Stimulated activated CD8-positive, alpha-beta memory T cell treated with anti-CD3 and anti-CD28 coated beads, Interleukin-15, amount 100 ng/mL, for 24 hours (primary cell): Measurements from ENCODE around the gene MSI1.

Source experiments
- DNase-seq: peaks from one replicate; pipeline ENCODE4 v3.0.0-alpha.2; 2020; ENCODE audit warnings: low read depth

Gene MSI1

GRCh38 chr12:120376934-120377572, 8.1 kb upstream of the MSI1 start:
- no peak for DNase-seq

DNA sequence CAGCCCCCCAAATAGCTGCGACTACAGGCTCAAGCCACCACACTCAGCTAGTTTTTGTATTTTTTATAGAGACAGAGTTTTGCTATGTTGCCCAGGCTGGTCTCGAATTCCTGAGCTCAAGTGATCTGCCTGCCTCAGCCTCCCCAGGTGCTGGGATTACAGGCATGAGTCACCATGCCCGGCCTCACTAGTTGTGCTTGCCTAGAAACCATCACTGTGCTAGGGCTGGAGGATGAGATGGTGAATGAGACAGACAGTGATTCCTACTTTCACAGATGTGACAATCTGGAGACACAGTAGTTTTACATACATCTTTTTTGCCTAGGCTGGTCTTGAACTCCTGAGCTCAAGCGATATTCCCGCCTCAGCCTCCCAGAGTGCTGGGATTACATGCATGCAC, 7.5 kb upstream of the MSI1 start:
- no peak for DNase-seq

DNA sequence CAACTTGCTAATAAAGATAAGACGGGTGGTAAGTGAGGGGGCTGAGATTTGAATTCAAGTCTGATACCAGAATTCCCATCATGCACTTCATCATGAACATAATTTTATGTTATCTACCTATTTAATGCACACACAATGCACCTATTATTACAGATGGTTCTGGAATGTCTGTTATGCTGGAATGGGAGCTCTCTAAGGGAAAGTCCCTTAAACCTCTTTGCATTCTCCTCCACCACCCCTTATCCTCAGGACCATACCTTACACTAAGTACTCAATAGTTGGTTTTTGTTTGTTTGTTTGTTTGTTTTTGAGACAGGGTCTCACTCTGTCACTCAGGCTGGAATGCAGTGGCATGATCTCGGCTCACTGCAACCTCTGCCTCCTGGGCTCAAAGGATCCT, 7.0 kb upstream of the MSI1 start:
- DNase-seq: no peak

DNA sequence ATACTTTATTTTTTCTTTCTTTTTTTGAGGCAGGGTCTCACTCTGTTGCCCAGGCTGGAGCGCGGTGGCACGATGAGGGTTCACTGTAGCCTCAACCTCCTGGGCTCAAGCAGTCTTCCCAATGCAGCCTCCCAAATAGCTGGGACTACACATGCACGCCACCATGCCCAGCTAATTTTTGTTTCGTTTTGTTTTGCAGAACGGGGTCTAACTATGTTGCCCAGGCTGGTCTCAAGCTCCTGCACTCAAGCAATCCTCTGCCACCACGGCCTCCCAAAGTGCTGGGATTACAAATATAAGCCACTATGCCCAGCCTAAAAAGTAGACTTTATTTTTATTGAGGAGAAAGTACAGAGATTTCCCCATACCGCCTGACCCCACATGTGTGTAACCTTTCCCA, 4.7 kb upstream of the MSI1 start:
- DNase-seq: no peak

DNA sequence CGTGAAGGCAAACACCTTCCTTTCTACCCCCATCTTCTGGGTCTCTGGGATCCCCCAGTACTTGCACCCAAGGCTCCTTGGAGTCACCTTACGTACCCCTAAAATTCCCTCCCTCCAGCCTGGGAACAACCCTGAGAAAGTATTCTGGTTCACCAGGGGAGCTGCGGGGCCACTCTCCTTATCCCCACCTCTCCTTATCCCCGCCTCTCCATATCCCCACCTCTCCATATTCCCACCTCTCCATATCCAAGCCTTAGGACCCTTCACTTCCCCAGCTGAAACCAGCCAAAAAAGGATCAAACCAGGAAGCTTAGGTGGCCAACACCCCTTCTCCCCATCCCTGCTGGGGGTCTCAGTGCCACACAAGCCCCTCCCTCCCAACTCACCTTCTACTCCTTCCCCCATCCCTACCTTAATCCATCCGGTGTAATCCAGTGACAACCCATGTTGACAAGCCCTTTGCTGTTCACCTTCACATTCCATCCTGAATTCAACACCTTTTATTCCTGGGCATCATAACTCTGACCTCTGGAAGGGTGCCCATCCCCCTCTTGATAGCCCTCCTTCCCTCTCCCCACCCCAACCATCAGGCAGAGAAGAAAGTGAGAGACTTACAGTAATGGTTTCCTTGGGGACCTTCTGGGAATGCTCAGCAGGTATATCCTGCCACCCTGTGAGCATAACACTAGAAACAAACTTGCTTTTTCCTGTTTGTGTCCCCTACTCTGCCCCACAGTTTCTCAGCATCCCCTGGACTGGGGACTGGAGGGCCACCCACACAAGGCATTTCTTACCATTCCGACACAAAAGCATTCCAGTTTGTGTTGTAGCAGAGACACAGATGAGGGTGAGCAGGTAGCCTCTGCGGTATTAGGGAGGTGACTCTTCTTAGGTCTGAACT, 1.6 kb upstream of the MSI1 start:
- DNase-seq: no peak

DNA sequence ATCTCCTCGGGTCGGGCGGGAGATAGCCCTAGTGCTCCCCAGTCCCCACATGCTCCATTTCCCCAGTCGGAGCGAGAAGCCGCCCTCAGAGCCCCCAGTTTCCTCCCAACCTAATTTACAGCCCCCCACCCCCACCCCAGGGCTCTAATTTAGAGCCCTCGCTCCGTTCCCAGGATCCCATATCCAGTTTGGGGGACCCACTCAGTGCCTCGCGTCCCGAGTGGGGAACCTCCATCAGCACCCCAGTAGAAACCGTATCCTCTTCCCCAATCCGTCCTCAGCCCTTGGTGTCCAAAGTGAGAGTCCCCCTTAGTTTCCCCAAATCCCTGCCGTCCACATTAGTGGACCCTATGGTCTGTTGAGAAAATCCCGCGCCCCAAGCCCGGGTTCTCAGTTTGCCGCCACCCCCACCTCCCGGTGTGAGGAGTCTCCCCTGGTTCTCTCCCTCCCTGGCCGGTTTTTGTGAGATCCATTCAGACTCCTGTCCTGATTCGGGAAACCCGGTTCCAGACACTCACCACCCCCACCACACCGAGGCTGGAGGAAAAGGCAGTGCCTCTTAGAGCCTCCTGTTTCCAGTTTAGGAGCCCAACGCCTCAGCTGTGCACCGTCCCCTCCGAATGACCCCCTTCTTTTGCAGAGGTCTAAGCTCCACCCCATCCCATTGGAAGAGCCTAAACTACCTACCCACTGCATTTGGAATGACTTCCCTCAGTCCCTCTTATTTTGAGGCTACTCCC, 809 bp upstream of the MSI1 start:
- DNase-seq: no peak

GRCh38 chr12:120367924-120368788, 808 bp downstream of the MSI1 start:
- DNase-seq: no peak

DNA sequence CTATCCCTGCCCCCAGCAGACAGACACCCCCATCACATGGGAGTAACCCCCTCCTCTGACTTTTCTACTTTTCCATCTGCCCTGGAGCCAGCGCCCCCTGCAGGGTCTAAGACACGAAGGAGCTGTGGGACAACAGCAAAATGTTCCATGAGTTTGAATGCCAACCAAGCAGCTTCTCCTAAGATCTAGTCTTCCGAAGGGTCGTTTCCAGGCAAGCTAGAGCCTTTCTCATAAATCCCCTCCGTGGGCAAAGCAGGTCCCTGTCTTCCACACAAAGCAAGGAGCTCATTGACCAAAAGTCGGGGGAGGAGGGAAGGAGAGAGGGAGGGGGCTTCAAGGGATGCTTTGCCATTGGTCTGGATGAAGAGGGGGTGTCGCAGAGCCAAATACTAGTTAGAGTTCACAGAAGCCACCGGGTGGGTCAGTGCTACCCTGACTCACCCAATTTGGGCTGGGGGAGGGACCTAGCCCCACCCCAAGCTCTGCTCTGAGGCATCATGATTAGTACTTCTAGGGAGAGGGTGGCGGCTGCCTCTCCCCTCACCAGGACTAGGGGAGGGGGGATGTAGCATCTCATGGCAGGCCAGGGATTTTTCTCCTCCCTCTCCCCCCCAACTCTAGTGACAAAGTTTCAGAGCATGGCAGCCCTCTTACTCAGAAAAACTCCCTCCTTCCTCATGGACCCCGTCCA, 1.6 kb downstream of the MSI1 start:
- DNase-seq: no peak

GRCh38 chr12:120366845-120367232, 2.1 kb downstream of the MSI1 start:
- no peak for DNase-seq

- no peak for DNase-seq
Observed at GRCh38 chr12:120366341-120366705, 2.6 kb downstream of the MSI1 start.

- no peak for DNase-seq
Observed at GRCh38 chr12:120365675-120366340, 3.2 kb downstream of the MSI1 start.

- no peak for DNase-seq
Observed at GRCh38 chr12:120364487-120364886, 4.5 kb downstream of the MSI1 start.

- no peak for DNase-seq
Observed at GRCh38 chr12:120363274-120363855, 5.6 kb downstream of the MSI1 start.

DNA sequence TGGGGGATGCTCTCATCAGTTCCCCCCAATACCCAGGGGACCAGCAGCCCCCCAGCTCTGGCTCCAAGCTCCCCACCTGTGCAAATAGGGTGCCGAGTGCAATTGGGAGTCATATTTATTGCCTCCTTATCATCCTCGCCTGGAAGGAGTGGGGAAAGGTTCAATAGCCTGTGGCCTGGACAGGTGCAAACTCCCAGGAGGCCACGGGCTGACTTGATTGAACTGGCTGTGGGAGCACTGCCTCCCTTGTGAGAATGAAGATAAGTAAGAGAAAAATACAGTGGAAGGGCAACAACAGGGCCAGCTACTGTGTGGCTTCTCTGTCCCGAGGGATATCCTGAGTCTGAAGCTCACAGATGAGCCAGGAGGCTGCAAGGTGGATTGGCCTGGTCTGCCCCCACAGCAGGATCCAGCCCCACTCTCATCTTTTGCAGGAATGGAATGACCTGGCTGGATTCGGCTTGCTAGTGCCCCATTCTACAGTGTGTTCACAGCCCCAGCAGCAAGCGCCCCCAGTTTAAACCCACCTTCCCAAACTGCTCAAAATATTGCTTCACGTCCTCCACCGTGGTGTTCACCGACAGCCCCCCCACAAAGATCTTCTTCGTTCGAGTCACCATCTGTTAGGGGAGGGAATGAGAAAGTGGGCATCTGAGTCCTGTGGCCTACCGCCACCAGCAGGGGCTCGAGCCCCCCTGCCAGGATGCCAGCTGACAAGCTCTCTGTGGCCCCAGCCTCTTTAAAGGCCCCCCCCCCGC, 6.3 kb downstream of the MSI1 start:
- no peak for DNase-seq

GRCh38 chr12:120361506-120362208, 7.3 kb downstream of the MSI1 start:
- DNase-seq: no peak

GRCh38 chr12:120359128-120359527, 9.8 kb downstream of the MSI1 start:
- DNase-seq: no peak

GRCh38 chr12:120358412-120359100, 10.4 kb downstream of the MSI1 start:
- DNase-seq: no peak

GRCh38 chr12:120357104-120357503, 11.9 kb downstream of the MSI1 start:
- DNase-seq: no peak
